GM18526 (cell line): ENCODE results near the gene CNPPD1.

Experiments used
- POLR2A ChIP-seq: IDR thresholded peaks from 3 replicates; pipeline ENCODE4 v1.6.1; 2011; ENCODE audit not compliant: insufficient read length; ENCODE audit errors: extremely low read depth

Gene CNPPD1

DNA sequence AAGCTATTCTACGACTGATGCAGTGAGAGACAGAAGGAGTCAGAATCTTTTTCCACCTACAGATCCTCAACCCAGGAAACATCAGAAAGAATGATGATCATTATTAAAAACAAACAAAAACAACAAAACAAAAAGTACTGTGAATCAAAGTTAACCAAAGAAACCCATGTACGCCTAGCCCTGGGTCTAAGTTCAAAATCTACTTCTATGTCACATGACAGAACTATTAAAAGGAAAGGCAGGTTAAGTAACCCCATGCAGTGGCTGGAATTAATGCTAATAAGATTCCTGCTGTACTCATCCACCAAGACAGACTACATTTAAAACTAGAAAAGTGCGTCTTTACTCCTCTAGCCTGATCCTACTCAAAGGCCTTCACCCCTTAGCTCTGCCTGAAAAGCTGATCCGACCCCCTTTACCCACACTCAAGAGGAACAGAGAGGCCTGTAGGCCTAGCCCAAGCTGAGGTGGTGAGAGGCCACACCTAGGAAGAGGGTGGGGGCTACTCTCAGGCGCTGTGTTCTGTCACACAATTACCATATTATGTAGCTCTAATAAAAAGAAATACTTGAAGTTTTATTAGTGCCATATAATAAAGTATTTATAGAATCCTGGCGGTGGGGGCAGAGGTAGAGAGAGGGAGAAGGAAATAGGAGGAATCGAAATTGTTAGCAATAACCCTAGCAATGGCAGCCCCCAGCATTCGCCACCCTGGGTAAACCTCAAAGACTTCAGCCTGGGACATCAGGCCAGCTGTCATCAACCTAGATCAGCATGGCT, 53.2 kb downstream of the CNPPD1 start:
- TF ChIP-seq POLR2A: no peak

DNA sequence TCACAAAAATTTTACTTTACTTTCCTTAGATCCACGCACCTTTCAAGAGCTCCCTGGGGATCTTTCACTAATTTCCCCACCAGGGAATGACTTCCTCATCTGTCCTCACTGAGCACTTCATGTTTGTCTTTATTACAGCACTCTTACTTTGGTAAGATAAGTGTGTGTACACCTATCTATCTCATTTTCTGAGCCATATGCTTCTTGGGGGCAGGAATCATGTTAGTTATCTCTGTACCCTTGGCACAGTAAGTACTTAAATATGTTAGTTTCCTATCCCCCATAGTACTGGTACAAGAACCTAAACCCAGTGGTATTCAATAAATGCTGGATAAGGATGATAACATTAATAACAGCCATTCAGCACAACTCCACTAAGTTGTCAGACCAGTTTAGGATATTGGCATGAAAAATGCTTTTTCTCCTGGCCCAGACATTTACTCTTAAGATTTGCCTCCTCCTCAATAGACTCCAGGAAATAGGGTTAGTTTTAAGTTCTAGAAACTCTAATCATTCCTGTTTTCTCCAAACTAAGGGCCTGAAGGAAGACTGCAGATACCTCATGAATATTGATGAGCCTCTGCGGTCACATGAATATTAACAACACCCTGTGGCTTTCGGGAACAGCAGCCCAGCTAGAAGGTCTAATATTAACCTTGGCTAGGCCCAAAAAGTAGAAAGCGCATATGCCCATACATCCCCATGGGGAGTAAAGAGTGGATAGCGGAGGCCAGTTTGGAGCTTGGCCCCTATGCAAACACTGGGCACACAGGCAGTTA, 54.3 kb downstream of the CNPPD1 start:
- TF ChIP-seq POLR2A: no peak
